HepG2 (cell line): ENCODE results near the gene LRGUK. TPM values are rescaled to one million over a fixed set of nuclear protein-coding genes. Genes with fewer than 3 reads are reported as not detected.

Experiments
- ATAC-seq: fragments of 200-7000 bp; cut with Tn5 transposase; 3 replicates; pipeline ENCODE4 v1.9.1; 2020; ENCODE audit warnings: mild to moderate bottlenecking, moderate library complexity
- BruUV-seq: library from RNA; stranded (reverse); fragments of 400-500 nt; replicated peaks from 2 replicates; lab custom pipeline; 2021; lab: Mats Ljungman, UMichigan
- CTCF ChIA-PET: fragments of 300-600 bp; formaldehyde crosslinking; extraction: SDS; loops from one replicate; lab custom pipeline; 2021; ENCODE audit warnings: low total read pairs, inconsistent platforms, low intra/inter-chr PET ratio; lab: Yijun Ruan, JAX
- POLR2A ChIA-PET: fragments of 350-600 bp; sonication (Branson Sonifier 250); formaldehyde crosslinking; loops from one replicate; lab custom pipeline; 2020; ENCODE audit warnings: antibody characterized with exemption, inconsistent platforms; lab: Yijun Ruan, JAX
- DNase-seq: peaks from one replicate; pipeline ENCODE4 v3.0.0-alpha.2; 2015; ENCODE audit warnings: low spot score
- FAIRE-seq: peaks from 3 replicates; lab custom pipeline; 2011; peaks lifted over from hg19 to GRCh38; lab: Jason Lieb, UNC
- H2AFZ ChIP-seq: one replicate; pipeline ENCODE4 v1.6.1; 2011; ENCODE audit warnings: low read length, inconsistent platforms
- H3K27ac ChIP-seq: fragments of 300-600 bp; 3 replicates; pipeline ENCODE4 v1.8.0; 2011; ENCODE audit warnings: mixed run types, mild to moderate bottlenecking, mixed read lengths, low read length, inconsistent platforms; ENCODE audit not compliant: insufficient read depth; ENCODE audit errors: extremely low read length
- H3K27me3 ChIP-seq, 2 experiments: fragments of 200-600 bp in 1 of 2; 2 replicates in 1 of 2; 3 replicates in 1 of 2; pipeline versions ENCODE4 v1.6.0 to v1.8.0; 2011; ENCODE audit warnings: low read length in 2 of 2, mild to moderate bottlenecking in 2 of 2, moderate library complexity in 2 of 2, inconsistent platforms in 1 of 2; ENCODE audit not compliant: insufficient read depth in 2 of 2, control insufficient read depth in 1 of 2
- H3K36me3 ChIP-seq, 2 experiments: fragments of 200-600 bp in 1 of 2; replicated peaks in 1 of 2; 2 replicates in 1 of 2; 3 replicates in 1 of 2; pipeline versions ENCODE4 v1.5.1 to v1.8.0; 2011; ENCODE audit warnings: low read length in 2 of 2, inconsistent platforms in 1 of 2; ENCODE audit not compliant: insufficient read depth in 2 of 2, control insufficient read depth in 1 of 2
- H3K4me1 ChIP-seq: 2 replicates; pipeline ENCODE4 v1.5.1; 2012; ENCODE audit warnings: low read length, inconsistent platforms; ENCODE audit not compliant: insufficient read depth
- H3K4me2 ChIP-seq: 2 replicates; pipeline ENCODE4 v1.6.0; 2011; ENCODE audit warnings: low read depth, low read length, inconsistent platforms
- H3K4me3 ChIP-seq, 3 experiments: fragments of 200-600 bp in 1 of 3; sonication (generic), shearing (Covaris generic) in 1 of 3; replicated peaks in 1 of 3; 2 replicates each; pipeline ENCODE4 v1.5.1; 2011 to 2016; ENCODE audit warnings: low read length in 3 of 3, inconsistent platforms in 2 of 3, low read depth in 2 of 3, mild to moderate bottlenecking in 2 of 3, control low read depth in 1 of 3, mixed read lengths in 1 of 3; ENCODE audit not compliant: insufficient read depth in 1 of 3
- H3K79me2 ChIP-seq: one replicate; pipeline ENCODE4 v1.6.1; 2011; ENCODE audit warnings: low read length, inconsistent platforms; ENCODE audit not compliant: insufficient read depth
- H3K9ac ChIP-seq: 2 replicates; pipeline ENCODE4 v1.6.0; 2011; ENCODE audit warnings: mild to moderate bottlenecking, low read depth, low read length, inconsistent platforms; ENCODE audit not compliant: insufficient read depth
- H3K9me3 ChIP-seq: 2 replicates; pipeline ENCODE4 v1.5.1; 2012; ENCODE audit warnings: mild to moderate bottlenecking, low read length
- H4K20me1 ChIP-seq: 2 replicates; pipeline ENCODE4 v1.6.0; 2011; ENCODE audit warnings: inconsistent platforms, mild to moderate bottlenecking, low read length, moderate library complexity; ENCODE audit not compliant: insufficient read depth
- FOXP1 ChIP-seq, 2 experiments: fragments of 450-650 bp in 1 of 2; IDR thresholded peaks; 2 replicates each; pipeline ENCODE4 v1.6.1; 2017 to 2018; ENCODE audit warnings: antibody characterized with exemption in 1 of 2
- GMEB2 ChIP-seq: IDR thresholded peaks from 2 replicates; pipeline ENCODE4 v1.6.1; 2016; ENCODE audit warnings: missing biosample characterization, missing genetic modification reagents, low read depth
- MED1 ChIP-seq: sonication (generic); formaldehyde crosslinking; IDR thresholded peaks from 2 replicates; pipeline ENCODE4 v1.4.0; 2020; ENCODE audit warnings: missing genetic modification reagents
- SMAD3 ChIP-seq: sonication (generic); formaldehyde crosslinking; IDR thresholded peaks from 2 replicates; pipeline ENCODE4 v1.4.0; 2020; ENCODE audit warnings: missing genetic modification reagents
- SOX13 ChIP-seq, 3 experiments: fragments of 450-650 bp in 1 of 3; sonication (generic) in 1 of 3; formaldehyde crosslinking in 1 of 3; IDR thresholded peaks in 2 of 3; conservative IDR thresholded peaks in 1 of 3; 2 replicates each; pipeline versions ENCODE4 v1.5.0 to v1.6.1; 2016 to 2020; ENCODE audit warnings: antibody characterized with exemption in 1 of 3, mild to moderate bottlenecking in 1 of 3, missing compliant biosample characterization in 1 of 3, missing genetic modification reagents in 1 of 3, moderate library complexity in 1 of 3
- YEATS4 ChIP-seq: sonication (generic); formaldehyde crosslinking; IDR thresholded peaks from 2 replicates; pipeline ENCODE4 v1.4.0; 2020; ENCODE audit warnings: missing genetic modification reagents, borderline replicate concordance
- ZBTB38 ChIP-seq: sonication (generic); formaldehyde crosslinking; IDR thresholded peaks from 2 replicates; pipeline ENCODE4 v1.5.1; 2020; ENCODE audit warnings: mild to moderate bottlenecking, missing genetic modification reagents
- ZBTB42 ChIP-seq: sonication (generic); formaldehyde crosslinking; IDR thresholded peaks from 2 replicates; pipeline ENCODE4 v1.5.0; 2020; ENCODE audit warnings: mild to moderate bottlenecking, missing genetic modification reagents
- ZKSCAN8 ChIP-seq: IDR thresholded peaks from 2 replicates; pipeline ENCODE4 v1.6.1; 2016; ENCODE audit warnings: borderline replicate concordance, missing genetic modification reagents, missing compliant biosample characterization
- ZNF256 ChIP-seq: sonication (generic); formaldehyde crosslinking; conservative IDR thresholded peaks from 2 replicates; pipeline ENCODE4 v1.4.0; 2020; ENCODE audit warnings: missing genetic modification reagents
- ZNF670 ChIP-seq: sonication (generic); formaldehyde crosslinking; IDR thresholded peaks from 2 replicates; pipeline ENCODE4 v1.8.0; 2022; ENCODE audit warnings: mild to moderate bottlenecking, missing genetic modification reagents, borderline replicate concordance
- WGBS: methylation state at CpG from one replicate; pipeline ENCODE4 v1.1.6; 2017; ENCODE audit warnings: low lambda C conversion rate; 5-methylcytosine and 5-hydroxymethylcytosine counted together
- in situ Hi-C: cut with HindIII; loops from 2 replicates; pipeline ENCODE4 v1.10.0; 2017; ENCODE audit warnings: low pct_unique_long_range_greater_than_20kb; ENCODE audit not compliant: extremely low pct_ligation_motif_present
- intact Hi-C: fragments of 100-400 bp; cut with micrococcal nuclease; formaldehyde crosslinking; loops from one replicate; pipeline ENCODE4 v1.10.0; 2022; ENCODE audit not compliant: unreplicated experiment
- polyA plus RNA-seq, 8 experiments: library from polyadenylated mRNA; depleted of rRNA in 3 of 8; stranded (reverse) in 7 of 8; unstranded in 1 of 8; fragments of >200 nt; fragmentation: Illumina TruSeq in 4 of 8; extraction: Trizol in 4 of 8; gene quantifications; 2 replicates each; pipeline versions ENCODE4 v1.2.1 to v1.2.3, GENCODE V29; 2011 to 2016; ENCODE audit warnings: low read depth in 4 of 8, missing spikeins in 1 of 8, mixed read lengths in 1 of 8; ENCODE audit not compliant: insufficient read depth in 1 of 8
- total RNA-seq, 5 experiments: library from RNA; depleted of rRNA; stranded (reverse); fragments of >200 nt; fragmentation: Illumina TruSeq; extraction: Trizol; gene quantifications; 2 replicates each; pipeline ENCODE4 v1.2.3, GENCODE V29; 2016; ENCODE audit warnings: low read depth in 1 of 5
- TF ChIP-seq, protein P1 (sequence below), 2 experiments: sonication (generic) in 1 of 2; formaldehyde crosslinking in 1 of 2; IDR thresholded peaks; 2 replicates each; pipeline versions ENCODE4 v1.4.0 to v1.6.1; 2018 to 2020; ENCODE audit warnings: missing genetic modification reagents in 2 of 2, borderline replicate concordance in 1 of 2, low read depth in 1 of 2, mild to moderate bottlenecking in 1 of 2, missing biosample characterization in 1 of 2

The LRGUK gene
- total and polyA plus RNA-seq, 2 of the 13 experiments (the other 11 are each of a cell fraction or from before 2014, with no cell fraction given): 0.18 to 0.20 TPM

DNA sequence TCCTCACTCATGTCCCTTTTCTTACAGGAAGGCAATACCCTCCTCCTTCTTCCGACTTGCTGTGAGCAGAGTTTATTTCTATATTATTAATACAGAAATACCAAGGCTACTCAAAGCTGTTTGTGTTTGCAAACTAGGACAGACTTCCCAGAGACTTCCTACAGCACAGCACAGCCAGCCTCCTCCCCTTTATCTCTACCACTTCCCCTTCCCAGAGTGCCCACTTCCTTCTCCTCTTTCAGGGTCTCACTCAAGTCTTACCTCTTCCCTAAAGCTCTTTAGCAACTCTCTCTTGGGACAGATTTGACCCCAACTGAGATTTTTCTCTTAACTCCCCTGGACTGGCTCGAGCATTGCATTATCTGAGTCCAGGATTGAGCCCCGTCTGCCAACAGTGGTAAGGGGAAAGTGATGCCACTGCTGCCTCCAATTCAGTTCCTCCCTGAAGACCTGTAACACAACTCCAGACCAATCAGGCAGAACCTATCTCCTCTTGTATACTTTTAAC is 5.5 kb upstream of the LRGUK start (continued):
- TF ChIP-seq YEATS4 (CRISPR knock-in tag) (no peak), SOX13 (IDR thresholded peaks at IDR 0.05) (no peak), SOX13 (CRISPR knock-in tag; conservative IDR thresholded peaks at IDR 0.05 in 1 of 2, IDR thresholded peaks at IDR 0.05 in 1 of 2) (no peak)

- no peaks in the 10 kb centered on the region for H4K20me1 ChIP-seq
- H3K9me3 ChIP-seq: no peaks in the 10 kb centered on the region
- no peak overlapping the region for H3K4me2 ChIP-seq
- BruUV-seq: no TSS peak
- no peak overlapping the region for H2AFZ ChIP-seq
- no peak overlapping the region for H3K4me3 ChIP-seq
- DNase-seq (no peak), ATAC-seq (no peak), FAIRE-seq (no peak)
- peaks cover 10% of the 10 kb centered on the region; the same call in 1 of the 2 replicates for H3K4me1 ChIP-seq
- in situ Hi-C loops (no loop called here), intact Hi-C loops (loop anchor here (10.0 kb wide), 1 partner anchor 88 kb away; no protein-coding TSS in a partner anchor)
- POLR2A ChIA-PET: no interaction called here
- H3K79me2 ChIP-seq: no peaks in the 10 kb centered on the region
- 0% methylated on average over 2 of the region's 2 CpGs for WGBS
- H3K27me3 ChIP-seq: peaks cover 0 to under 1% of the 10 kb centered on the region in 2 experiments; a peak in 1 of 5 replicates
- H3K36me3 ChIP-seq: no peaks in the 10 kb centered on the region
- H3K27ac ChIP-seq: no peak overlapping the region
- CTCF ChIA-PET: no interaction called here
- no peak overlapping the region for H3K9ac ChIP-seq
- TF ChIP-seq ZNF670 (CRISPR knock-in tag) (no peak), ZBTB38 (CRISPR knock-in tag) (no peak), SMAD3 (no peak), FOXP1 (IDR thresholded peaks at IDR 0.05) (no peak), FOXP1 (CRISPR knock-in tag; IDR thresholded peaks at IDR 0.05) (no peak), ZKSCAN8 (CRISPR knock-in tag) (no peak), ZNF256 (CRISPR knock-in tag) (no peak), MED1 (CRISPR knock-in tag) (no peak), ZBTB42 (CRISPR knock-in tag) (no peak), GMEB2 (CRISPR knock-in tag) (no peak)
- TF ChIP-seq, protein P1, sequence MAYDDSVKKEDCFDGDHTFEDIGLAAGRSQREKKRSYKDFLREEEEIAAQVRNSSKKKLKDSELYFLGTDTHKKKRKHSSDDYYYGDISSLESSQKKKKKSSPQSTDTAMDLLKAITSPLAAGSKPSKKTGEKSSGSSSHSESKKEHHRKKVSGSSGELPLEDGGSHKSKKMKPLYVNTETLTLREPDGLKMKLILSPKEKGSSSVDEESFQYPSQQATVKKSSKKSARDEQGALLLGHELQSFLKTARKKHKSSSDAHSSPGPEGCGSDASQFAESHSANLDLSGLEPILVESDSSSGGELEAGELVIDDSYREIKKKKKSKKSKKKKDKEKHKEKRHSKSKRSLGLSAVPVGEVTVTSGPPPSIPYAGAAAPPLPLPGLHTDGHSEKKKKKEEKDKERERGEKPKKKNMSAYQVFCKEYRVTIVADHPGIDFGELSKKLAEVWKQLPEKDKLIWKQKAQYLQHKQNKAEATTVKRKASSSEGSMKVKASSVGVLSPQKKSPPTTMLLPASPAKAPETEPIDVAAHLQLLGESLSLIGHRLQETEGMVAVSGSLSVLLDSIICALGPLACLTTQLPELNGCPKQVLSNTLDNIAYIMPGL (CRISPR knock-in tag; IDR thresholded peaks at IDR 0.05; ENCODE audit: borderline replicate concordance in 1 of 2, low read depth in 1 of 2): no peak
These were observed 4.2 kb upstream of the LRGUK start for GRCh38 chr7:134122980-134123379.
